ENCODE data around the gene COL5A1.

Gene COL5A1

GRCh38 chr9:134641173-134641989 lies at the start of gene COL5A1:
TSS of gene COL5A1 (plus strand) at chr9:134641803. CDS start at chr9:134642188, 385 bp downstream.
- DNase-seq (ENCODE audit: low read depth, low spot score), result peak; percentile 98

DNA sequence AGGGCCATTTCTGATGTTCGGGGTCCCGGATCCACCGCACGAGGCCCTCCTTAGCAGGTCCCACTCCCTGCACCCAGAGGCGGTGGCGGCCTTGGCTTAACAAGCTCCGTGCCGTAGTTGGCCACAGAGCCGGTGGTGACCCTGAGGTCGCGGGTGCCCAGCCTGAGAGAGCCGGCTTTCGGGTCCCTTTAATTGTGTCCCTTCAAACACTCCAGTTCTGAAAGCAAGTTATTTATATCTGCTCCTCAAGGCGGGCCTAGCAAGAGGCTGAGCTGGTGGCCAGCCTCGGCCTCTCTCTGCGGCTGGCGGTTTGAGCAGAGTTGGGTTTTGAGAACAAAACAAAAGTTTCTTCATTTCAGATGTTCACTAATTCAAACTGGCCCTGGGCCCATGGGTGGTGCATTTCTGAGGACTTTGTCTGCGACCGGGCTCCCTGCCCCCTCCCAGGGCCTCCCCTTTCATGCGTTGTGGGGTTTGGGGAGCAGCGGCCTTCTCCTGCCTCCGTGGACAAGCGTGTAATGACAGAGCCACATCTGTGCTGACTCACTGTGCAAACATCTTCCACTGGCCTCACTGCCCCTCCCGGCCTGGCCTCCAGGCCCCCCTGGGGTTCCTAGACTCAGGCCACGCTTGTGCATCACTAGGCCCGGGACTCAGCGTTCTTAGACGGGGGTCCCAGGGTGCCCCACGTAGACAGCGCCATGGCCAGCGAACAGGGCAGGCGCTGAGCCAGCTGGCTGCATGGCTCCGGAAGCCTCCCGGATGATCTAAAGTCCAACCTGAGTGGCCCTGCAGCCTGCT lies 49.4 kb upstream of the COL5A1 start:
- peak; percentile 75 for DNase-seq (ENCODE audit: low read depth, low spot score)

DNA sequence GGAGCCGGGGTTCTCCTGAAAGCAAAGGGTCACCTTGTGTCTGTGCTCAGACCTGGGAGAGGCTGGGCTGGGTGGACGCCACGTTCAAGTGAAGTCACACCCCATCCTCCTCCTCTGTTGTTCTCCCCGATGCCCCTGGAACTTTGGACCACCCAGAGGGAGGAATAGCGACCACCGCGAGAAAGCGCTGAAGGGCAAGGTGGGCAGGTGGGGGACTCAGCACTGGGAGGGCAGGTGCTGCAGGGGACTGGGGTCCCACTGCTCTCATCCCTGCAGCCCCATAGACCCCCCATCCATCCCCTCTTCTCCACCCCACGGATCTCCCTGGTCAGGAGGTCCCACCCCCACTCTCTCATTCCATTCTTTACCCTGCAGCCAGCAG lies 48.8 kb upstream of the COL5A1 start:
- no peak for DNase-seq (ENCODE audit: low read depth, low spot score)

GRCh38 chr9:134593286-134594077 lies 48.1 kb upstream of the COL5A1 start:
- no peak for DNase-seq (ENCODE audit: low read depth, low spot score)

DNA sequence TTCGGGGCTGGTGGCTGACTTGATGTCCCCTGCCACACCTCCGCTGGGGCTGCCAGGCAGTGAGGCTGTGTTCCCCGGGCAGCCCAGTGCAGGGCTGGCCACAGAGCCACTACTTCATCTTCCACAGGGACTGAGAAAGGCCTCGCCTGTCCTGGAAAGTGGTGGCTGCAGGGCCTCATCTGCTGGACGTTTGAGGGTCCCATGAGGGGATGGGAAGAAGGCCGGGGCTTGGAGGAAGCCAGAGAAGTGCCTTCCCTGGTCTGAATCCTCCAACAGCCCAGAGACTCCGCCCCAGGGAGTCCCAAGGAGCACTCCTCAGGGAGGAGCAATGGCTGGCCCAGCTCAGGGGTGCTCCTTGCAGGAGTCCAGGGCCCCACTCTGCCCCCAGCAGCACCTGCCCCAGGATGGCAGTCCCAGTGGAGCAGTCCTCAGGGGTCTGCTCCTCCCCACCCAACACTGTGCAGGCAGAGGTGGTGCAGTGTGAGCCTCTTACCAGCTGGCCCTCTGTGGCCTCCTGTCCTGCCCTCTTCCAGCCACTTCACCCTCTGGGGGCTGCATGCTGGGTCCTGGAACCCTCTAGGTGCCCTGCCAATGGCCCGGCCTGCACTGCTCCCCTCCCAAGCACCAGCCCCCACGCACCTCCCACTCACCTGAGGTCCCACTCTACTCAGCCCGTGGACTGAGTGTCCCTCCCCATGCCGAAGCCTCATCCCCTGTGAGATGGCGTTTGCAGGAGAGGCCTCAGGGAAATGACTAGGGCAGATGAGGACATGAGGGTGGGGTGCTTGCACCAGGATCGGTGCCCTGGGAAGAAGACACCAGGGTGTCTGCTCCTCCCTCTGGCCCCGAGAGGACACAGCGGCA lies 47.3 kb upstream of the COL5A1 start:
- no peak for DNase-seq (ENCODE audit: low read depth, low spot score)

- no peak for DNase-seq (ENCODE audit: low read depth, low spot score)
These were observed 46.6 kb upstream of the COL5A1 start for GRCh38 chr9:134595014-134595413.

- DNase-seq (ENCODE audit: low read depth, low spot score), result peak; percentile 55
These were observed 44.3 kb upstream of the COL5A1 start for GRCh38 chr9:134597041-134597913.

DNA sequence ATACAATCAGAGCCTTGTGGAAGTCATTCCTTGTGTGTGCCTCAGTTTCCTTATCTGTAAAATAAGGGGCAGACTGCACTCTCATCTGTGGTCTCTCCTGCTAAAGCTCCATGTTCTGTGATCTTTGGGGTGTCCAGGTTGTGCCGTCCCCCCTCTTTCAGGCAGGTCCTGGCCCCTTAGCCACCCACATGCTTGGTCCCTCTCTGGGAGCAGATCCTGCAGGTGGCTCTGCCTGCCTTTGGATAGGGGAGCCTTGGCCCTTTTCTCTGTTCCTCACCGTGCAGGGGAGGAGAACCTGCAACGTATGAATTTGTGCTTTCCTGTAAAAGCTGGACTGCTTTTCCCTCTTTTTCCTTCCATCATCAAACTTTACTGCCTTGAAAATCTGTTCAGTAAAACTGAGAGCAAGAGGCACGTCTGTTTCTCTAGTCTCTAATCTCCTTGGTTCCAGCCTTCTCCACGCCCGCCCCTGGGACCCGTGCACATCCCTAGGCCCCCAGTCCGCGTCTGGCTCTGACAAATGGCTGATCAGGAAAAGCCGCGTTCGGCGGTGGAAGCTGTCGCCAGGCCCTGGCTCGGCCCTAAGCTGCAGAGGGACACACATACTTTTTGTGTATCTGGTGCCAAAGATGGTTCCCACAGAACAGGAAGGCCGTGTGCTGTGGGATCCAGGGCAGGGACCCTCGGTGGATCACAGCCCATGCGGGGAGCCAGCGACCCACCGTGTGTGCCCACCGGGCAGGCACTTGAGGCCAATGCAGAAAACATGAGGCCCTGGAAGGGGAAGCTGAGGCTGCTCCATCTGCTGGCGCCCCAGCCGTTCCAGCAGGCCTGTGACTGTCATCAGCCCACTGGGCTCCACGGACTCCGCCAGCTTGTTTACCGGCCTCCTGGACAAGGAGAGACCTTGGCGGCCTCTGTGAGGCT lies 43.4 kb upstream of the COL5A1 start:
- DNase-seq (ENCODE audit: low read depth, low spot score), result peak; percentile 41

DNA sequence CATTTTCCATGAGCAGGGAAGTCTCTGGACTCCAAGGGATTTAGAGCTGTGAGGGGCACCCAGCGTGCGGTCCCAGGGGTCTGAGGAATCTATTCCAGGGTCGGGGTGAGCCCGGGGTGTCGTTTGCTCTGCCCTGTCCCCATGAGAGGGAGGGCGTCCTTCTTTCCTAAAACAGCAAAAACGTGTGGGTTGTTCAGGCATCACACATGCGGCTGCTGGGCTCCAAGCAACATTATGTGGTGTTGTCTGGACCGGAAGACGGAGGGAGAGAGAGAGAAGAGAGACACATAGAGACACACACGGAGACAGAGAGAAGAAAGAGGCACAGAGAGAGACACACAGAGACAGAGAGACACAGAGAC lies 42.7 kb upstream of the COL5A1 start:
- DNase-seq (ENCODE audit: low read depth, low spot score), result no peak

DNA sequence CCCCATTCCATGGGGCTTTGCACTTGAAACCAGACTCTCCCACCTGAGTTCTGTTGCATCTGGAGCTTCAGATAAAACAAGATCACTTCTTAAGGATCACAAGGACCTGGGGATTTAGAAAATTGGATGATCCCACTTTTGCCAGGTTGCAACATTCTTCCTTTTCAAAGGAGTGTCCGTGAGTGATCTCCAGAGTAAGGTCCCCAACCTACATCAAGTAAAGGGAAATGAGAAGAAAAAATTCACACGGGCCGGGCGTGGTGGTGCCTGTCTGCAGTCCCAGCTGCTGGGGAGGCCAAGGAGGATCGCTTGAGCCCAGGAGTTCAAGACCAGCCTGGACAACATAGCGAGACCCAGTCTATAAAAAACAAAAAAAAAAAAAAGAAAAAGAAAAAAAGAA lies 41.2 kb upstream of the COL5A1 start:
- no peak for DNase-seq (ENCODE audit: low read depth, low spot score)

- no peak for DNase-seq (ENCODE audit: low read depth, low spot score)
These were observed 40.6 kb upstream of the COL5A1 start for GRCh38 chr9:134600836-134601638.

DNA sequence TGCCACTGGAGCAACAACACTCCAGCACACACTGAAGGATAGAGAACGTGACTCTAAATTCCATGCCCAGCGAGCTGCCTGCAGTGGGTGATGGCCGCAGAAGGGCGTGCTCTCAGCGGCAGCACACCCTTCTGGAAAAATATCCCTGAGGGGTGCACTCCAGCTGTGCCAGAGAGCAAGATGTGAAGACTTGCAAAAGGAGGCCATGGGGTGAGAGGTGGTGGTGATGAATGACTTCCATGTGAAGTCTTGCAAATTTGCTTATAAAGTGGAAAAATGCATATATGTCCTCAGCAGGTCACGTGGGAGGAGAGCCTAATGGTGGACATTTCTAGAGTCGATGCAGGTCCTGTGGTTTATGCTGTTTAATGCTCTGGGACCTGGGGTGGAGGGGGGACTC lies 39.8 kb upstream of the COL5A1 start:
- DNase-seq (ENCODE audit: low read depth, low spot score), result no peak

- peak; percentile 99 for DNase-seq (ENCODE audit: low read depth, low spot score)
These were observed 38.8 kb upstream of the COL5A1 start for GRCh38 chr9:134602547-134603362.

DNA sequence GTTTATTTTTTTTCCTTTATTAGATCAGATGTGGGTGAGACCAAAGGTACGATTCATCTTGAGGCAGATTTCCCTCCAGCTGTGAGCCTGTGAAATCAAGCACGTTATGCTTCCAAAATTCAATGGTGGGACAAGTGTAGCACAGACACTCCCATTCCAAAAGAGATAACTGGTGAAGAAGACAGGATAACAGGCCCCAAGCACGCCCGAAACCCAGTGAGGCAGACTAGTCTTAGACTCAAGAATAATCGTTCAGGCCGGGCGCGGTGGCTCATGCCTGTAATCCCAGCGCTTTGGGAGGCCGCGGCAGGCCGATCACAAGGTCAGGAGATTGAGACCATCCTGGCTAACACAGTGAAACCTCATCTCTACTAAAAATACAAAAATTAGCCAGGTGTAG lies 36.8 kb upstream of the COL5A1 start:
- DNase-seq (ENCODE audit: low read depth, low spot score), result no peak

DNA sequence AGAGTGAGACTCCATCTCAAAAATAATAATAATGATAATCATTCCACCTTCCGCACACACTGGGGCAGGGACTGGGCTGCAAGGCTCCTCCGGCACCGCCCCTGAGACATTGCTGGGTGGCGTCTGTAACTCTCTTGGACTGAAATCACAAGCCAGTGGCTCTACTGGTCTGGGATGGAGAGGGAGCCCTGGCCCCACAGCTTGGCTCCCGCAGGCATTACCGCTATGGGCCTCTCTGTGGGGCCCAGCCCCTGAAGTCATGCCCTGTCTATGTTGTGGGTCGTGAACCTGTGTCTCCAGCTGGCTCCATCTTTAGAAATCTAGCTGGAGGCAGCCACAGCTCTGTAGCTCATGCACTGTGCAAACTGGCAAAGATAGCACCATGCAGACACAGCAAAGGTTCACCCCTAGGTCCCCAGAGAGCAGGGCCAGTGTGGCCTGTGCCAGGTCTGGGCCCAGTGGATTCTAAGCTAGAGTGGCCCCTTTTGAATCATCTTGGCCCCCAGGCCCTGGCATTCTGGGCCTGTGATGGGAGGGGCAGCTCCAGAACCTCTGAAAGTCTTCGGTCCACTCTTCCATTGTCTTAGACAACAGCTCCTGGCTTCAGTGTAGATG lies 36.1 kb upstream of the COL5A1 start:
- no peak for DNase-seq (ENCODE audit: low read depth, low spot score)

DNA sequence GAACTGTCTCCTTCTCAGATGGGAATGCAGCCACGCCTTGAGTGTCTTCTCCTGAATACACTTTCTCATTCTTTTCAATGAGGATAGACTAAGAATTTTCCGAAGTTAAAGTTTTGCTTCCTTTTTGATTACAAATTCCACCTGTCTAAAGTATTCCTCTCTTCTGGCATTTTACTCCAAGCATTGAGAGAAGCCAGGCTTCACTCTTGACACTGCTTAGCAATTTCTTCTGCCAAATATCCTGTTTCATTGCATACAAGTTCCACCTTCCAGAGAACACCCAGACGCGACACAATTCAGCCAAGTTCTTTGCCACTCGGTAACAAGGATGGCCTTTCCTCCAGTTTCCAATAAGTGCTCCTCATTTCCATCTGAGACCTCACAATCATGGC lies 35.6 kb upstream of the COL5A1 start:
- DNase-seq (ENCODE audit: low read depth, low spot score), result no peak
